HEK293 (cell line): ENCODE results near the gene KCNK15.

Experiments
- CTCF ChIA-PET: fragments of 350-600 bp; formaldehyde crosslinking; extraction: SDS; loops from one replicate; lab custom pipeline; 2021; ENCODE audit warnings: antibody characterized with exemption; lab: Yijun Ruan, JAX
- POLR2A ChIA-PET: fragments of 300-600 bp; formaldehyde crosslinking; extraction: SDS; loops from one replicate; lab custom pipeline; 2020; ENCODE audit warnings: antibody characterized with exemption, inconsistent platforms; lab: Yijun Ruan, JAX
- H3K27ac ChIP-seq: fragments of 200-500 bp; sonication (Bioruptor generic); 2 replicates; pipeline ENCODE4 v1.5.1; 2014; ENCODE audit warnings: low read depth, low read length, control low read depth, inconsistent platforms; ENCODE audit errors: extremely low read depth
- H3K36me3 ChIP-seq, 2 experiments: fragments of 200-500 bp in 1 of 2; sonication (Bioruptor generic) in 1 of 2; 1 replicate in 1 of 2; 2 replicates in 1 of 2; pipeline ENCODE4 v1.5.1; 2014 to 2017; ENCODE audit warnings: inconsistent platforms in 2 of 2, low read length in 2 of 2; ENCODE audit not compliant: control insufficient read depth in 2 of 2, insufficient read depth in 1 of 2
- H3K4me1 ChIP-seq: fragments of 200-500 bp; sonication (Bioruptor generic); 2 replicates; pipeline ENCODE4 v1.5.1; 2014; ENCODE audit warnings: mild to moderate bottlenecking, low read length, inconsistent platforms; ENCODE audit not compliant: control insufficient read depth, insufficient read depth
- H3K4me3 ChIP-seq: 2 replicates; pipeline ENCODE4 v1.5.1; 2011; ENCODE audit warnings: low read depth, mild to moderate bottlenecking, control low read depth, low read length, moderate library complexity
- H3K9me3 ChIP-seq: fragments of 200-500 bp; sonication (Bioruptor generic); 2 replicates; pipeline ENCODE4 v1.5.1; 2014; ENCODE audit warnings: low read depth, low read length, inconsistent platforms; ENCODE audit not compliant: control insufficient read depth, insufficient read depth
- KLF17 ChIP-seq: fragments of 450-650 bp; formaldehyde crosslinking; IDR thresholded peaks from 2 replicates; pipeline ENCODE4 v1.5.1; 2016; ENCODE audit warnings: missing biosample characterization, missing genetic modification characterization
- PRDM10 ChIP-seq: fragments of 450-650 bp; formaldehyde crosslinking; IDR thresholded peaks from 2 replicates; pipeline ENCODE4 v1.5.1; 2016; ENCODE audit warnings: missing biosample characterization, missing genetic modification characterization
- PRDM6 ChIP-seq: fragments of 450-650 bp; formaldehyde crosslinking; IDR thresholded peaks from 2 replicates; pipeline ENCODE4 v1.5.1; 2017; ENCODE audit warnings: missing biosample characterization, missing genetic modification characterization
- SCRT1 ChIP-seq: fragments of 450-650 bp; formaldehyde crosslinking; IDR thresholded peaks from 2 replicates; pipeline ENCODE4 v1.5.1; 2016; ENCODE audit warnings: missing biosample characterization, missing genetic modification characterization, borderline replicate concordance
- SCRT2 ChIP-seq: fragments of 450-650 bp; formaldehyde crosslinking; IDR thresholded peaks from 2 replicates; pipeline ENCODE4 v1.5.1; 2016; ENCODE audit warnings: missing biosample characterization, missing genetic modification characterization
- ZBTB17 ChIP-seq: fragments of 450-650 bp; formaldehyde crosslinking; IDR thresholded peaks from 2 replicates; pipeline ENCODE4 v1.5.1; 2016; ENCODE audit warnings: missing biosample characterization, missing genetic modification characterization
- ZBTB6 ChIP-seq: fragments of 450-650 bp; formaldehyde crosslinking; IDR thresholded peaks from 2 replicates; pipeline ENCODE4 v1.5.1; 2017; ENCODE audit warnings: missing biosample characterization, missing genetic modification characterization
- ZIC2 ChIP-seq: fragments of 450-650 bp; formaldehyde crosslinking; IDR thresholded peaks from 2 replicates; pipeline ENCODE4 v1.5.1; 2016; ENCODE audit warnings: missing biosample characterization, missing genetic modification characterization
- ZNF302 ChIP-seq: fragments of 450-650 bp; formaldehyde crosslinking; IDR thresholded peaks from 2 replicates; pipeline ENCODE4 v1.5.1; 2016; ENCODE audit warnings: missing biosample characterization, missing genetic modification characterization, low read depth
- ZNF416 ChIP-seq: fragments of 450-650 bp; formaldehyde crosslinking; IDR thresholded peaks from 2 replicates; pipeline ENCODE4 v1.5.1; 2016; ENCODE audit warnings: missing biosample characterization, missing genetic modification characterization
- ZNF473 ChIP-seq: fragments of 450-650 bp; formaldehyde crosslinking; IDR thresholded peaks from 2 replicates; pipeline ENCODE4 v1.5.1; 2017; ENCODE audit warnings: missing biosample characterization, missing genetic modification characterization
- ZNF544 ChIP-seq: fragments of 450-650 bp; formaldehyde crosslinking; IDR thresholded peaks from 2 replicates; pipeline ENCODE4 v1.5.0; 2017; ENCODE audit warnings: missing biosample characterization, missing genetic modification characterization
- ZNF600 ChIP-seq: fragments of 450-650 bp; formaldehyde crosslinking; IDR thresholded peaks from 2 replicates; pipeline ENCODE4 v1.5.1; 2016; ENCODE audit warnings: missing biosample characterization, missing genetic modification characterization
- ZNF629 ChIP-seq: fragments of 450-650 bp; formaldehyde crosslinking; IDR thresholded peaks from 2 replicates; pipeline ENCODE4 v1.5.1; 2017; ENCODE audit warnings: missing biosample characterization, missing genetic modification characterization
- ZNF776 ChIP-seq: fragments of 450-650 bp; formaldehyde crosslinking; IDR thresholded peaks from 2 replicates; pipeline ENCODE4 v1.5.0; 2017; ENCODE audit warnings: missing biosample characterization, missing genetic modification characterization, borderline replicate concordance
- ZNF830 ChIP-seq: fragments of 450-650 bp; IDR thresholded peaks from 2 replicates; pipeline ENCODE4 v1.5.0; 2018; ENCODE audit warnings: missing biosample characterization, missing genetic modification characterization, low read depth, mild to moderate bottlenecking, moderate library complexity
- ZNF837 ChIP-seq: fragments of 450-650 bp; formaldehyde crosslinking; IDR thresholded peaks from 2 replicates; pipeline ENCODE4 v1.5.1; 2016; ENCODE audit warnings: missing biosample characterization, missing genetic modification characterization
- ZSCAN23 ChIP-seq: fragments of 450-650 bp; formaldehyde crosslinking; IDR thresholded peaks from 2 replicates; pipeline ENCODE4 v1.5.1; 2016; ENCODE audit warnings: missing biosample characterization, missing genetic modification characterization

The KCNK15 gene

GRCh38 chr20:44698351-44698750 lies 47.3 kb upstream of the KCNK15 start:
- H3K4me3 ChIP-seq: no peak overlapping the region
- no peaks in the 10 kb centered on the region for H3K36me3 ChIP-seq
- no peaks in the 10 kb centered on the region for H3K9me3 ChIP-seq
- H3K4me1 ChIP-seq: no peaks in the 10 kb centered on the region
- no peak overlapping the region for H3K27ac ChIP-seq
- TF ChIP-seq ZNF302 (tag by site-specific recombination) (no peak), ZNF830 (tag by site-specific recombination) (no peak), PRDM6 (tag by site-specific recombination) (no peak), ZNF837 (no peak), ZBTB6 (tag by site-specific recombination) (no peak)
- TF ChIP-seq, all 188 proteins: peak for 0
- ChIA-PET POLR2A (no interaction called here), CTCF (interaction anchor here (0.8 to 1.1 kb wide), 3 partner anchors 16 to 35 kb away, joined by 4 to 11 read pairs (median 4); partner anchors contain the start of gene CCN5)

- no peak overlapping the region for H3K27ac ChIP-seq
- no peaks in the 10 kb centered on the region for H3K36me3 ChIP-seq
- no peak overlapping the region for H3K4me3 ChIP-seq
- CTCF ChIA-PET: interaction anchor here (0.5 to 1.4 kb wide), 5 partner anchors 17 to 597 kb away, joined by 3 to 6 read pairs (median 4); no protein-coding TSS in a partner anchor
- no peaks in the 10 kb centered on the region for H3K4me1 ChIP-seq
- TF ChIP-seq ZIC2 (tag by site-specific recombination) (peak; percentile 43; the same call in 1 of the 2 replicates), ZNF544 (tag by site-specific recombination) (no peak)
- no peaks in the 10 kb centered on the region for H3K9me3 ChIP-seq
- POLR2A ChIA-PET: no interaction called here
Observed at GRCh38 chr20:44700306-44700705, 45.4 kb upstream of the KCNK15 start.

GRCh38 chr20:44701118-44701857 lies 44.4 kb upstream of the KCNK15 start:
- CTCF ChIA-PET: interaction anchor here (0.6 to 1.2 kb wide), 3 partner anchors 20 to 1252 kb away, joined by 3 to 7 read pairs (median 5); no protein-coding TSS in a partner anchor
- no peaks in the 10 kb centered on the region for H3K36me3 ChIP-seq
- H3K27ac ChIP-seq: no peak overlapping the region
- POLR2A ChIA-PET: no interaction called here
- TF ChIP-seq ZSCAN23 (tag by site-specific recombination) (no peak), ZNF473 (tag by site-specific recombination) (no peak), ZNF629 (tag by site-specific recombination) (no peak), SCRT2 (tag by site-specific recombination) (peak; percentile 87), SCRT1 (tag by site-specific recombination) (0 out of 2 replicates have a peak, but pooled peaks have one; percentile 37), KLF17 (0 out of 2 replicates have a peak, but pooled peaks have one; percentile 60), ZNF416 (tag by site-specific recombination) (no peak), ZBTB17 (tag by site-specific recombination) (peak; percentile 72), PRDM10 (peak; percentile 36; the same call in 1 of the 2 replicates), ZNF600 (tag by site-specific recombination) (peak; percentile 75), ZNF776 (no peak)
- H3K4me3 ChIP-seq: no peak overlapping the region
- no peaks in the 10 kb centered on the region for H3K4me1 ChIP-seq
- no peaks in the 10 kb centered on the region for H3K9me3 ChIP-seq
